GM23338 (cell line): Measurements from ENCODE around the gene CNGB1. TPM values are rescaled to one million over a fixed set of nuclear protein-coding genes. Genes with fewer than 3 reads are reported as not detected.

Source experiments
- ATAC-seq: fragments of 200-7000 bp; cut with Tn5 transposase; 3 replicates; pipeline ENCODE4 v1.9.1; 2020
- DNase-seq: peaks from one replicate; pipeline ENCODE4 v3.0.0-alpha.2; 2015; ENCODE audit warnings: low spot score
- H2AFZ ChIP-seq: fragments of 200-600 bp; sonication (generic); 2 replicates; pipeline ENCODE4 v1.8.0; 2016; ENCODE audit warnings: antibody characterized with exemption, mild to moderate bottlenecking, moderate library complexity
- H3F3A ChIP-seq: fragments of 200-600 bp; sonication (generic); replicated peaks from 2 replicates; pipeline ENCODE4 v1.8.0; 2017; ENCODE audit warnings: antibody characterized with exemption, mixed run types, low read depth
- H3K27ac ChIP-seq: fragments of 200-600 bp; sonication (generic); 2 replicates; pipeline ENCODE4 v1.6.1; 2016; ENCODE audit warnings: low read depth
- H3K27me3 ChIP-seq: fragments of 200-600 bp; sonication (generic); 2 replicates; pipeline ENCODE4 v1.8.0; 2016; ENCODE audit warnings: mild to moderate bottlenecking, mixed run types, moderate library complexity; ENCODE audit not compliant: insufficient read depth
- H3K36me3 ChIP-seq: fragments of 200-600 bp; sonication (generic); 2 replicates; pipeline ENCODE4 v1.8.0; 2016; ENCODE audit warnings: mild to moderate bottlenecking; ENCODE audit not compliant: insufficient read depth
- H3K4me1 ChIP-seq: fragments of 200-600 bp; sonication (generic); 2 replicates; pipeline ENCODE4 v1.8.0; 2016; ENCODE audit warnings: mild to moderate bottlenecking, moderate library complexity; ENCODE audit not compliant: insufficient read depth
- H3K4me2 ChIP-seq: fragments of 200-600 bp; sonication (generic); 2 replicates; pipeline ENCODE4 v1.7.1; 2017; ENCODE audit warnings: mixed run types
- H3K4me3 ChIP-seq: fragments of 200-600 bp; sonication (generic); 2 replicates; pipeline ENCODE4 v1.6.1; 2016; ENCODE audit warnings: mixed run types
- H3K79me2 ChIP-seq: fragments of 200-600 bp; sonication (generic); replicated peaks from 2 replicates; pipeline ENCODE4 v1.8.0; 2017; ENCODE audit warnings: mild to moderate bottlenecking; ENCODE audit not compliant: insufficient read depth
- H3K9me2 ChIP-seq: fragments of 200-600 bp; sonication (generic); 2 replicates; pipeline ENCODE4 v1.8.0; 2017; ENCODE audit not compliant: insufficient read depth
- H4K20me1 ChIP-seq: fragments of 200-600 bp; sonication (generic); replicated peaks from 2 replicates; pipeline ENCODE4 v1.8.0; 2017; ENCODE audit warnings: mild to moderate bottlenecking; ENCODE audit not compliant: insufficient read depth
- H3K27ac Mint-ChIP-seq: 2 replicates; pipeline ENCODE4 v1.8.0; 2020; ENCODE audit warnings: inconsistent platforms, mild to moderate bottlenecking, moderate library complexity, mixed read lengths
- H3K27me3 Mint-ChIP-seq: 3 replicates; pipeline ENCODE4 v1.8.0; 2022; ENCODE audit warnings: low read depth, mild to moderate bottlenecking, moderate library complexity, mixed read lengths, inconsistent platforms; ENCODE audit not compliant: insufficient read depth, poor library complexity
- H3K36me3 Mint-ChIP-seq: 3 replicates; pipeline ENCODE4 v1.8.0; 2021; ENCODE audit warnings: low read depth, mild to moderate bottlenecking, inconsistent platforms, moderate library complexity, mixed read lengths
- H3K4me1 Mint-ChIP-seq: 3 replicates; pipeline ENCODE4 v1.8.0; 2020; ENCODE audit warnings: mild to moderate bottlenecking, inconsistent platforms, mixed read lengths
- H3K4me3 Mint-ChIP-seq: 3 replicates; pipeline ENCODE4 v1.8.0; 2021; ENCODE audit warnings: moderate library complexity, mild to moderate bottlenecking, inconsistent platforms, mixed read lengths
- H3K9me3 Mint-ChIP-seq: 3 replicates; pipeline ENCODE4 v1.8.0; 2020; ENCODE audit warnings: moderate library complexity, mild to moderate bottlenecking, inconsistent platforms, mixed read lengths
- CREB1 ChIP-seq: fragments of 250-450 bp; sonication (Bioruptor Pico); IDR thresholded peaks from 2 replicates; pipeline ENCODE4 v1.5.0; 2020; ENCODE audit warnings: low read depth, mild to moderate bottlenecking, moderate library complexity
- EZH2 ChIP-seq: fragments of 200-600 bp; sonication (generic); IDR thresholded peaks from one replicate; pipeline ENCODE4 v1.8.0; 2017; ENCODE audit warnings: antibody characterized with exemption, mild to moderate bottlenecking, low read depth; ENCODE audit not compliant: unreplicated experiment
- NANOG ChIP-seq: IDR thresholded peaks from 2 replicates; pipeline ENCODE4 v1.6.1; 2016; ENCODE audit warnings: antibody characterized with exemption, borderline replicate concordance
- POLR2AphosphoS5 ChIP-seq: IDR thresholded peaks from 2 replicates; pipeline ENCODE4 v1.6.1; 2016; ENCODE audit warnings: antibody characterized with exemption, low read depth
- STAT1 ChIP-seq: IDR thresholded peaks from one replicate; pipeline ENCODE4 v1.6.1; 2016; ENCODE audit warnings: antibody characterized with exemption; ENCODE audit not compliant: unreplicated experiment
- ZNF114 ChIP-seq: fragments of 250-450 bp; sonication (Bioruptor Pico); IDR thresholded peaks from 2 replicates; pipeline ENCODE4 v1.5.0; 2020; ENCODE audit warnings: mild to moderate bottlenecking, moderate library complexity
- ZNF331 ChIP-seq: fragments of 250-450 bp; sonication (Bioruptor Pico); IDR thresholded peaks from 2 replicates; pipeline ENCODE4 v1.5.0; 2020; ENCODE audit warnings: low read depth, mild to moderate bottlenecking, moderate library complexity
- polyA plus RNA-seq: library from polyadenylated mRNA; unstranded; fragments of >200 nt; fragmentation: Nextera tagmentation; extraction: Ambion mirVana; gene quantifications from 2 replicates; pipeline ENCODE4 v1.2.1, GENCODE V29; 2016
- total RNA-seq: library from RNA; depleted of rRNA; stranded (reverse); fragments of >200 nt; shearing (Covaris generic); gene quantifications from 2 replicates; pipeline ENCODE4 v1.2.3, GENCODE V29; 2014
- TF ChIP-seq, protein P1 (sequence below): fragments of 250-450 bp; sonication (Bioruptor Pico); IDR thresholded peaks from 2 replicates; pipeline ENCODE4 v1.5.0; 2020; ENCODE audit warnings: mild to moderate bottlenecking, moderate library complexity
- TF ChIP-seq, protein P2 (sequence below): IDR thresholded peaks from one replicate; pipeline ENCODE4 v1.6.1; 2018; ENCODE audit warnings: antibody characterized with exemption; ENCODE audit not compliant: unreplicated experiment
- TF ChIP-seq, protein P3 (sequence below): IDR thresholded peaks from 2 replicates; pipeline ENCODE4 v1.6.1; 2016; ENCODE audit warnings: antibody characterized with exemption

Gene CNGB1
- total and polyA plus RNA-seq, 2 experiments from 2014 or later, result not detected

DNA sequence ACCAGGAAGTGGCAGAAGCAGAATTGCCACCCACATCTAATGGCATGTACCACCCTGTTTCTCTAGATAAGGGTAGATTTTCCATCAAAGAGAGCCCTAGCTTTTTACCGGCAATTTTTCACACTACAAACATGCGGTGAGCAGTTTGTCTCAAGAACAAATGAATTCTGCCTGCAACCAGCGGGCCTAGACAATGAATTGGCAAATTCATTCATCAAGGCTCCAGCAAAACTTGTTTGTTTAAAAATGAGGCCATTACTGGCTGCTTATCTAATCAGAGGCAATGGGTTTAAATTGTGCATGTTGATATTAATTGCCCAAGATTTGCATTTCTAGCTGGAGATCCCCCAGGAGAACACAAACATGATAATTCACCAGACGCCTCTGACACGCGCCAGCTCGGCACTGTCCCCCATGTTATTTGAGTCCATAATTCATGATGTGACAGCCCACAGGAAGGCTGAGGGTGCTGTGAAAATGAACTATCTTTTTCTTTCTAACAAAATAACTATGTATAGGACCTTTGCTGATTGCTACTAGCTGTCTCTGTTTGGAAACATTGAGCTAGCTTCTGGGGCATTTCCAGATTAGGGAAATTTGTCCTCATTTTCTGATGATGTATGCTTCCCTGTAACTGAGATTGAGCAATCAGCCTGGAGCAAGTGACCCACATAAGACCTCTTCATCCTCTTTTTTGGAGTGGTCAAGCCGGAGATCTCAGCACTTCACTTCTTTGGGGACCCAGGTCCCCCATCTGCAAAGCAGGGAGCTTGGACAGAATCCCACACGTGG lies 80.8 kb downstream of the CNGB1 start (continued):
- TF ChIP-seq, protein P1, sequence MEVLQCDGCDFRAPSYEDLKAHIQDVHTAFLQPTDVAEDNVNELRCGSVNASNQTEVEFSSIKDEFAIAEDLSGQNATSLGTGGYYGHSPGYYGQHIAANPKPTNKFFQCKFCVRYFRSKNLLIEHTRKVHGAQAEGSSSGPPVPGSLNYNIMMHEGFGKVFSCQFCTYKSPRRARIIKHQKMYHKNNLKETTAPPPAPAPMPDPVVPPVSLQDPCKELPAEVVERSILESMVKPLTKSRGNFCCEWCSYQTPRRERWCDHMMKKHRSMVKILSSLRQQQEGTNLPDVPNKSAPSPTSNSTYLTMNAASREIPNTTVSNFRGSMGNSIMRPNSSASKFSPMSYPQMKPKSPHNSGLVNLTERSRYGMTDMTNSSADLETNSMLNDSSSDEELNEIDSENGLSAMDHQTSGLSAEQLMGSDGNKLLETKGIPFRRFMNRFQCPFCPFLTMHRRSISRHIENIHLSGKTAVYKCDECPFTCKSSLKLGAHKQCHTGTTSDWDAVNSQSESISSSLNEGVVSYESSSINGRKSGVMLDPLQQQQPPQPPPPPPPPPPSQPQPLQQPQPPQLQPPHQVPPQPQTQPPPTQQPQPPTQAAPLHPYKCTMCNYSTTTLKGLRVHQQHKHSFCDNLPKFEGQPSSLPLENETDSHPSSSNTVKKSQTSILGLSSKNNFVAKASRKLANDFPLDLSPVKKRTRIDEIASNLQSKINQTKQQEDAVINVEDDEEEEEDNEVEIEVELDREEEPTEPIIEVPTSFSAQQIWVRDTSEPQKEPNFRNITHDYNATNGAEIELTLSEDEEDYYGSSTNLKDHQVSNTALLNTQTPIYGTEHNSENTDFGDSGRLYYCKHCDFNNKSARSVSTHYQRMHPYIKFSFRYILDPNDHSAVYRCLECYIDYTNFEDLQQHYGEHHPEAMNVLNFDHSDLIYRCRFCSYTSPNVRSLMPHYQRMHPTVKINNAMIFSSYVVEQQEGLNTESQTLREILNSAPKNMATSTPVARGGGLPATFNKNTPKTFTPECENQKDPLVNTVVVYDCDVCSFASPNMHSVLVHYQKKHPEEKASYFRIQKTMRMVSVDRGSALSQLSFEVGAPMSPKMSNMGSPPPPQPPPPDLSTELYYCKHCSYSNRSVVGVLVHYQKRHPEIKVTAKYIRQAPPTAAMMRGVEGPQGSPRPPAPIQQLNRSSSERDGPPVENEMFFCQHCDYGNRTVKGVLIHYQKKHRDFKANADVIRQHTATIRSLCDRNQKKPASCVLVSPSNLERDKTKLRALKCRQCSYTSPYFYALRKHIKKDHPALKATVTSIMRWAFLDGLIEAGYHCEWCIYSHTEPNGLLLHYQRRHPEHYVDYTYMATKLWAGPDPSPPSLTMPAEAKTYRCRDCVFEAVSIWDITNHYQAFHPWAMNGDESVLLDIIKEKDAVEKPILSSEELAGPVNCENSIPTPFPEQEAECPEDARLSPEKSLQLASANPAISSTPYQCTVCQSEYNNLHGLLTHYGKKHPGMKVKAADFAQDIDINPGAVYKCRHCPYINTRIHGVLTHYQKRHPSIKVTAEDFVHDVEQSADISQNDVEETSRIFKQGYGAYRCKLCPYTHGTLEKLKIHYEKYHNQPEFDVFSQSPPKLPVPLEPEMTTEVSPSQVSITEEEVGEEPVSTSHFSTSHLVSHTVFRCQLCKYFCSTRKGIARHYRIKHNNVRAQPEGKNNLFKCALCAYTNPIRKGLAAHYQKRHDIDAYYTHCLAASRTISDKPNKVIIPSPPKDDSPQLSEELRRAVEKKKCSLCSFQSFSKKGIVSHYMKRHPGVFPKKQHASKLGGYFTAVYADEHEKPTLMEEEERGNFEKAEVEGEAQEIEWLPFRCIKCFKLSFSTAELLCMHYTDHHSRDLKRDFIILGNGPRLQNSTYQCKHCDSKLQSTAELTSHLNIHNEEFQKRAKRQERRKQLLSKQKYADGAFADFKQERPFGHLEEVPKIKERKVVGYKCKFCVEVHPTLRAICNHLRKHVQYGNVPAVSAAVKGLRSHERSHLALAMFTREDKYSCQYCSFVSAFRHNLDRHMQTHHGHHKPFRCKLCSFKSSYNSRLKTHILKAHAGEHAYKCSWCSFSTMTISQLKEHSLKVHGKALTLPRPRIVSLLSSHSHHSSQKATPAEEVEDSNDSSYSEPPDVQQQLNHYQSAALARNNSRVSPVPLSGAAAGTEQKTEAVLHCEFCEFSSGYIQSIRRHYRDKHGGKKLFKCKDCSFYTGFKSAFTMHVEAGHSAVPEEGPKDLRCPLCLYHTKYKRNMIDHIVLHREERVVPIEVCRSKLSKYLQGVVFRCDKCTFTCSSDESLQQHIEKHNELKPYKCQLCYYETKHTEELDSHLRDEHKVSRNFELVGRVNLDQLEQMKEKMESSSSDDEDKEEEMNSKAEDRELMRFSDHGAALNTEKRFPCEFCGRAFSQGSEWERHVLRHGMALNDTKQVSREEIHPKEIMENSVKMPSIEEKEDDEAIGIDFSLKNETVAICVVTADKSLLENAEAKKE (CRISPR knock-in tag), result no peak

DNA sequence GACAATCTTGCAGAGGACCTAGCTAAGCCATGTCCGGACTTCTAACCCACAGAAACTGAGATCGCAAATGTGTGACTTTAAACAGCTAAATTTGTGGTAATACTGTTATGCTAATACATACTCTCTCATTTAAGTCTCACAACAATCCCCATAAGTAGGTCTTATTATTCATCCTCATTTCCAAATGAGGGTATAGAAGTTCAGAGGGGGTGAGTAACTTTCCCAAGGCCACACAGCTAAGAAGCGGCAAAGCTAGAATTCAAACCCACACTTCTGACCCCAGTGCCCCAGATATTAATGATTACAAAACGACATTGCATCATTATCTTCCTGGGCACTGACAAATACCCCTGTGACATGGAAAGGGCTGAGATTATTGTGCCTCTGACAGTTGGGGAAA lies 81.4 kb downstream of the CNGB1 start:
- no peaks in the 10 kb centered on the region for H3K79me2 ChIP-seq
- peaks cover 5% of the 10 kb centered on the region; the same call in 1 of the 2 replicates for H3K27me3 ChIP-seq
- no peak for ATAC-seq
- TF ChIP-seq ZNF331 (CRISPR knock-in tag) (no peak), EZH2 (no peak), POLR2AphosphoS5 (no peak), ZNF114 (CRISPR knock-in tag) (no peak), STAT1 (no peak), CREB1 (CRISPR knock-in tag) (no peak), NANOG (no peak)
- TF ChIP-seq, protein P2, sequence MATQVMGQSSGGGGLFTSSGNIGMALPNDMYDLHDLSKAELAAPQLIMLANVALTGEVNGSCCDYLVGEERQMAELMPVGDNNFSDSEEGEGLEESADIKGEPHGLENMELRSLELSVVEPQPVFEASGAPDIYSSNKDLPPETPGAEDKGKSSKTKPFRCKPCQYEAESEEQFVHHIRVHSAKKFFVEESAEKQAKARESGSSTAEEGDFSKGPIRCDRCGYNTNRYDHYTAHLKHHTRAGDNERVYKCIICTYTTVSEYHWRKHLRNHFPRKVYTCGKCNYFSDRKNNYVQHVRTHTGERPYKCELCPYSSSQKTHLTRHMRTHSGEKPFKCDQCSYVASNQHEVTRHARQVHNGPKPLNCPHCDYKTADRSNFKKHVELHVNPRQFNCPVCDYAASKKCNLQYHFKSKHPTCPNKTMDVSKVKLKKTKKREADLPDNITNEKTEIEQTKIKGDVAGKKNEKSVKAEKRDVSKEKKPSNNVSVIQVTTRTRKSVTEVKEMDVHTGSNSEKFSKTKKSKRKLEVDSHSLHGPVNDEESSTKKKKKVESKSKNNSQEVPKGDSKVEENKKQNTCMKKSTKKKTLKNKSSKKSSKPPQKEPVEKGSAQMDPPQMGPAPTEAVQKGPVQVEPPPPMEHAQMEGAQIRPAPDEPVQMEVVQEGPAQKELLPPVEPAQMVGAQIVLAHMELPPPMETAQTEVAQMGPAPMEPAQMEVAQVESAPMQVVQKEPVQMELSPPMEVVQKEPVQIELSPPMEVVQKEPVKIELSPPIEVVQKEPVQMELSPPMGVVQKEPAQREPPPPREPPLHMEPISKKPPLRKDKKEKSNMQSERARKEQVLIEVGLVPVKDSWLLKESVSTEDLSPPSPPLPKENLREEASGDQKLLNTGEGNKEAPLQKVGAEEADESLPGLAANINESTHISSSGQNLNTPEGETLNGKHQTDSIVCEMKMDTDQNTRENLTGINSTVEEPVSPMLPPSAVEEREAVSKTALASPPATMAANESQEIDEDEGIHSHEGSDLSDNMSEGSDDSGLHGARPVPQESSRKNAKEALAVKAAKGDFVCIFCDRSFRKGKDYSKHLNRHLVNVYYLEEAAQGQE, result no peak
- TF ChIP-seq, protein P3, sequence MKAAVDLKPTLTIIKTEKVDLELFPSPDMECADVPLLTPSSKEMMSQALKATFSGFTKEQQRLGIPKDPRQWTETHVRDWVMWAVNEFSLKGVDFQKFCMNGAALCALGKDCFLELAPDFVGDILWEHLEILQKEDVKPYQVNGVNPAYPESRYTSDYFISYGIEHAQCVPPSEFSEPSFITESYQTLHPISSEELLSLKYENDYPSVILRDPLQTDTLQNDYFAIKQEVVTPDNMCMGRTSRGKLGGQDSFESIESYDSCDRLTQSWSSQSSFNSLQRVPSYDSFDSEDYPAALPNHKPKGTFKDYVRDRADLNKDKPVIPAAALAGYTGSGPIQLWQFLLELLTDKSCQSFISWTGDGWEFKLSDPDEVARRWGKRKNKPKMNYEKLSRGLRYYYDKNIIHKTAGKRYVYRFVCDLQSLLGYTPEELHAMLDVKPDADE, result no peak

More for the DNA sequence above, 81.4 kb downstream of the CNGB1 start:
- no peak overlapping the region for H3K27ac Mint-ChIP-seq
- Histone ChIP-seq H3K27ac (no peak overlapping the region), H4K20me1 (no peaks in the 10 kb centered on the region; the same call in 1 of the 2 replicates), H3K4me3 (no peak overlapping the region), H3K9me2 (no peaks in the 10 kb centered on the region), H3K36me3 (no peaks in the 10 kb centered on the region), H2AFZ (no peak overlapping the region), H3K4me1 (peaks cover 11% of the 10 kb centered on the region), H3F3A (no peaks in the 10 kb centered on the region), H3K4me2 (no peak overlapping the region)
- H3K4me1 Mint-ChIP-seq, result peaks cover 21% of the 10 kb centered on the region
- H3K36me3 Mint-ChIP-seq, result no peaks in the 10 kb centered on the region
- no peak for DNase-seq
- H3K9me3 Mint-ChIP-seq, result no peaks in the 10 kb centered on the region
- peaks cover 4% of the 10 kb centered on the region for H3K27me3 Mint-ChIP-seq
- H3K4me3 Mint-ChIP-seq, result no peak overlapping the region
